Measurements from ENCODE around the gene CATSPERZ.

DNA sequence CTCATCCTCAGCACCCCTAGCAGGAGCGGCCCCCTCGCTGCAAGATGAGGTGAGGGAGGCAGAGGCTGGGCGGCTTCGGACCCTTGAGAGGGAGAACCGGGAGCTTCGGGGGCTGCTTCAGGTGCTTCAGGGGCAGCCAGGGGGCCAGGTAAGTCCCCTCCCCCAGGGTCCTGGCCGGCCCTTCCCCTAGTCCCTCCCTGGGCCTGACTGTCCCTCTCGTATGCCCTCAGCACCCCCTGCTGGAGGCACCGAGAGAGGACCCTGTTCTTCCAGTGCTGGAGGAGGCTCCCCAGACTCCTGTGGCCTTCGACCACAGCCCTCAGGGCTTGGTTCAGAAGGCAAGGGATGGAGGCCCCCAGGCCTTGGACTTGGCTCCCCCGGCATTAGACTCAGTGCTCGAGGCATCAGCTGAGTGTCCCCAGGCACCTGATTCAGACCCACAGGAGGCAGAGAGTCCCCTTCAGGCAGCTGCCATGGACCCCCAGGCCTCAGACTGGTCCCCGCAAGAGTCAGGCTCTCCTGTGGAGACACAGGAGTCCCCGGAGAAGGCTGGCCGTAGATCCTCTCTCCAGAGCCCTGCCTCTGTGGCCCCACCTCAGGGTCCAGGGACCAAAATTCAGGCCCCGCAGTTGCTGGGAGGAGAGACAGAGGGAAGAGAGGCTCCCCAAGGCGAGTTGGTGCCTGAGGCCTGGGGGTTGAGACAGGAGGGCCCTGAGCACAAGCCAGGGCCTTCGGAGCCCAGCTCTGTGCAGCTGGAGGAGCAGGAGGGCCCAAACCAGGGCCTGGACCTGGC is 43.8 kb downstream of the CATSPERZ start:
- TF ChIP-seq CTCF (IDR thresholded peaks at IDR 0.05) (peak in 1 of 3 experiments; percentile 8), POLR2A (IDR thresholded peaks at IDR 0.05) (no peak)

Data from testis (tissue), 2 donors.